ENCODE data around the gene TUBB2B. TPM values are rescaled to one million over a fixed set of nuclear protein-coding genes. Genes with fewer than 3 reads are reported as not detected.

TUBB2B gene
- total and polyA plus RNA-seq, 9 of the 15 experiments (the other 6 are each of a cell fraction or from before 2014, with no cell fraction given): 0.11 to 9.7 (median 4.6) TPM

GRCh38 chr6:3237761-3238662 is 10.6 kb upstream of the TUBB2B start (continued):
- TF ChIP-seq ZNF263 (CRISPR knock-in tag; IDR thresholded peaks at IDR 0.05; ENCODE audit: borderline replicate concordance) (peak; percentile 3; the same call in 1 of the 2 replicates), KDM5B (IDR thresholded peaks at IDR 0.05; ENCODE audit: insufficient replicate concordance, low read depth, low read length) (no peak), RBM39 (optimal IDR thresholded peaks at IDR 0.05; ENCODE audit: low read depth, low read length) (no peak), DPF2 (IDR thresholded peaks at IDR 0.05) (no peak), ZBTB33 (CRISPR knock-in tag; IDR thresholded peaks at IDR 0.05) (peak; percentile 76; the same call in 1 of the 2 replicates), ZNF449 (CRISPR knock-in tag; IDR thresholded peaks at IDR 0.05) (0 out of 2 replicates have a peak, but pooled peaks have one; percentile 22), CEBPG (CRISPR knock-in tag; IDR thresholded peaks at IDR 0.05) (no peak), CEBPG (tag; conservative IDR thresholded peaks at IDR 0.05 in 1 of 2, IDR thresholded peaks at IDR 0.05 in 1 of 2) (no peak), TGIF2 (CRISPR knock-in tag; IDR thresholded peaks at IDR 0.05) (no peak), BRF1 (IDR thresholded peaks at IDR 0.05; ENCODE audit: borderline replicate concordance, extremely low read depth, insufficient read length) (no peak), RERE (CRISPR knock-in tag; IDR thresholded peaks at IDR 0.05; ENCODE audit: borderline replicate concordance) (no peak), CREM (IDR thresholded peaks at IDR 0.05; ENCODE audit: low read depth) (0 out of 2 replicates have a peak, but pooled peaks have one; percentile 21), ZNF445 (CRISPR knock-in tag; IDR thresholded peaks at IDR 0.05; ENCODE audit: low read depth) (no peak), ZNF398 (CRISPR knock-in tag; IDR thresholded peaks at IDR 0.05) (no peak), ZNF140 (CRISPR knock-in tag; IDR thresholded peaks at IDR 0.05) (no peak)
